Endothelial cell (in vitro differentiated cells): ENCODE results near the gene IQGAP1. TPM values are rescaled to one million over a fixed set of nuclear protein-coding genes. Genes with fewer than 3 reads are reported as not detected.
"Not testable (repeated sequence)": the region's sequence is repeated elsewhere in the genome, so short reads cannot be mapped to it uniquely, and the experiment has no call there.

Experiments
- DNase-seq: peaks from one replicate; pipeline ENCODE4 v3.0.0; 2021; ENCODE audit warnings: low spot score
- H3K27ac Mint-ChIP-seq: one replicate; pipeline ENCODE4 v1.8.0; 2021; ENCODE audit warnings: mixed read lengths, inconsistent platforms; ENCODE audit not compliant: unreplicated experiment
- H3K27me3 Mint-ChIP-seq: one replicate; pipeline ENCODE4 v1.8.0; 2021; ENCODE audit warnings: mild to moderate bottlenecking, moderate library complexity, mixed read lengths, inconsistent platforms; ENCODE audit not compliant: unreplicated experiment
- H3K36me3 Mint-ChIP-seq: one replicate; pipeline ENCODE4 v1.8.0; 2021; ENCODE audit warnings: mild to moderate bottlenecking, low read depth, mixed read lengths, inconsistent platforms; ENCODE audit not compliant: unreplicated experiment
- H3K4me1 Mint-ChIP-seq: one replicate; pipeline ENCODE4 v1.8.0; 2021; ENCODE audit warnings: mild to moderate bottlenecking, mixed read lengths, inconsistent platforms; ENCODE audit not compliant: unreplicated experiment
- H3K4me3 Mint-ChIP-seq: one replicate; pipeline ENCODE4 v1.8.0; 2021; ENCODE audit warnings: mild to moderate bottlenecking, mixed read lengths, inconsistent platforms; ENCODE audit not compliant: unreplicated experiment
- H3K9me3 Mint-ChIP-seq: one replicate; pipeline ENCODE4 v1.8.0; 2021; ENCODE audit warnings: mixed read lengths, inconsistent platforms; ENCODE audit not compliant: unreplicated experiment
- CTCF ChIP-seq: fragments of 200-600 bp; sonication (generic); IDR thresholded peaks from one replicate; pipeline ENCODE4 v1.5.0; 2021; ENCODE audit warnings: antibody characterized with exemption; ENCODE audit not compliant: unreplicated experiment
- total RNA-seq: library from RNA; stranded (reverse); fragmentation: NEBNext Ultra II Directional; extraction: Animal tissue kit (Norgen Biotek cat#: 25700); gene quantifications from one replicate; pipeline ENCODE4 v1.2.1, GENCODE V29; 2021; ENCODE audit not compliant: unreplicated experiment

The IQGAP1 gene
- total RNA-seq, 1 donor from 2014 or later = 86.4 TPM

DNA sequence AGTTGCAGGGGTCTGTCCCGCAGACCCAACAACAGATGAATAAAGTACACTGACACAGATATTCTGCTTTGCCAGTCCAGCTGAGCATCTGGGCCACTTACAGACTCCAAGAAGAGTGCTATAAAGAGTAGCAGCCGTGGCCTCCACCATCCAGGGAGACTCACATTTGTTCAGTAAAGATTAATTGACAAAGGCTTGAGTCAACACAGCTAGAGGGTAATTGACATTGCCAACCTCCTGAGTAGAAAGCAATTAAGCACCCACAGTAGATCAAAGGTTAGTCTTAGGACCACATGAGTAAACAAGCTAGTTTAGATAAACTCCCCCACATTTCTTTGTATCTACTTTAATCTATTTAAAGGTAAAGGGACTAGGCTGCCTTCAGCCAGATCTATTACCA, 125.4 kb downstream of the IQGAP1 start:
- no peak for DNase-seq
- H3K9me3 Mint-ChIP-seq = no peaks in the 10 kb centered on the region
- no peaks in the 10 kb centered on the region for H3K27me3 Mint-ChIP-seq
- peaks cover 7% of the 10 kb centered on the region for H3K36me3 Mint-ChIP-seq
- H3K4me3 Mint-ChIP-seq = no peak overlapping the region
- no peaks in the 10 kb centered on the region for H3K4me1 Mint-ChIP-seq
- no peak for TF ChIP-seq CTCF
- no peak overlapping the region for H3K27ac Mint-ChIP-seq

- H3K27me3 Mint-ChIP-seq, H3K4me1 Mint-ChIP-seq, DNase-seq, H3K9me3 Mint-ChIP-seq, H3K36me3 Mint-ChIP-seq, H3K27ac Mint-ChIP-seq, H3K4me3 Mint-ChIP-seq: not testable (repeated sequence)
These were observed 125.9 kb downstream of the IQGAP1 start for GRCh38 chr15:90513893-90514292.

- Mint-ChIP-seq H3K27me3 (no peaks in the 10 kb centered on the region), H3K36me3 (no peaks in the 10 kb centered on the region)
These were observed 131.6 kb downstream of the IQGAP1 start for GRCh38 chr15:90519688-90520087.

DNA sequence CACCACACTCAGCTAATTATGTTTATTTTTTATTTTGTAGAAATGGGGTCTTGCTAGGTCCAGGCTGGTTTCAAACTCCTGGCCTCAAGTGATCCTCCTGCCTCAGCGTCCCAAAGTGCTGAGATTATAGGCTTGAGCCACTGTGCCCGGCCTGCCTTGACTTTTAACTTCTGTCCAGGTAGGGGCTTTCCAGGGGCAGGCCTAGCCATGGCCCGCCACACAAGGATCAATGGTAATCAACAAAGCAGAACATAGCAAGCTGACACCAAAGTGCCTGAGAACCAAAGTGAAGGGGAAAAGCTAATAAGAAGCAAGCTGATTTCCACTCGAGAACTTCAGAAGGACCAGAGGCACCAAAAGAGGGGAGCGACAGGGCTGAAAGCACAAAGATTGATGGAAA, 132.3 kb downstream of the IQGAP1 start:
- Mint-ChIP-seq H3K4me3 (no peak overlapping the region), H3K9me3 (no peaks in the 10 kb centered on the region), H3K36me3 (no peaks in the 10 kb centered on the region), H3K4me1 (no peaks in the 10 kb centered on the region), H3K27ac (no peak overlapping the region), H3K27me3 (no peaks in the 10 kb centered on the region)
- DNase-seq = no peak
- no peak for TF ChIP-seq CTCF

More at GRCh38 chr15:90519688-90520087, 131.6 kb downstream of the IQGAP1 start:
- H3K4me1 Mint-ChIP-seq = no peaks in the 10 kb centered on the region
- DNase-seq = no peak
- H3K27ac Mint-ChIP-seq = no peak overlapping the region
- no peak overlapping the region for H3K4me3 Mint-ChIP-seq
- TF ChIP-seq CTCF = no peak
- H3K9me3 Mint-ChIP-seq = no peaks in the 10 kb centered on the region

DNA sequence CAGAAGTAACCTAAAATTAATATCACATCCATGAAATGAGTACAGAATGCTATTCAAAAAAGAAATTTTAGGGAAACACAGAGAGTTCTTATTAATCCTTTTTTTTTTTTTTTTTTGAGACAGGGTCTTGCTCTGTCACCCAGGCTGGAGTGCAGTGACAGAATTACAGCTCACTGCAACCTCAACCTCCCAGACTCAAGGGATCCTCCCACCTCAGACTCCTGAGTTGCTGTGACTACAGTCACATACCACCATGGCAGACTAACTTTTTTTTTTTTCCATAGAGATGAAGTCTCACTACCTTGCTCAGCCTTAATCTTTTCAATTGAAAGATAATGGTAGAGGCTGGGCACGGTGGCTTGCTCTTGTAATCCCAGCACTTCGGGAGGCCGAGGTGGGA, 135.3 kb downstream of the IQGAP1 start:
- no peaks in the 10 kb centered on the region for H3K36me3 Mint-ChIP-seq
- H3K27me3 Mint-ChIP-seq = no peaks in the 10 kb centered on the region
- H3K4me3 Mint-ChIP-seq = no peak overlapping the region
- DNase-seq = no peak
- H3K27ac Mint-ChIP-seq = no peak overlapping the region
- no peaks in the 10 kb centered on the region for H3K4me1 Mint-ChIP-seq
- no peak for TF ChIP-seq CTCF
- no peaks in the 10 kb centered on the region for H3K9me3 Mint-ChIP-seq

GRCh38 chr15:90524018-90524803, 136.2 kb downstream of the IQGAP1 start:
- H3K27ac Mint-ChIP-seq, DNase-seq, H3K4me1 Mint-ChIP-seq, H3K36me3 Mint-ChIP-seq, H3K27me3 Mint-ChIP-seq, H3K4me3 Mint-ChIP-seq, H3K9me3 Mint-ChIP-seq: not testable (repeated sequence)
